ENCODE measurements around the gene ULBP1.

DNA sequence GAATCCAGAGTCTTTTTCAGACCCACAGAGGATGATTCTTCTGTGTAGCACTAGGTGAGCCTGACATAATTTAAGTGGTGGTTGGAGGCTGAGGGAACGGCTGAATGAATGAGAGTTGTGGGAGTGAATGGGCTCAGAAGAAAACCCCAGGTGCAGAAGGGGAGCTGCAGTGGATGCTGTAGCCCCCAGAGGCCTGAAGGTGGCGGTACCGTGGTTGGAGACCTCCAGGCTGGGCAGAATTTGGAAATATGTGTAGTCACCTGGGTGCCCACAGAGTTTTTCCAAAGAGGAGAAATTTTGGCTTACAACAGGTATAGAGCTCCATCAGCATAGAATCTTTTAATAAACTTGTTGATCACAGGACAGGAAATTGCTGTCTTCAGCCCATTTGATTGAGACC lies 34.3 kb upstream of the ULBP1 start:
- TF ChIP-seq, protein P1, sequence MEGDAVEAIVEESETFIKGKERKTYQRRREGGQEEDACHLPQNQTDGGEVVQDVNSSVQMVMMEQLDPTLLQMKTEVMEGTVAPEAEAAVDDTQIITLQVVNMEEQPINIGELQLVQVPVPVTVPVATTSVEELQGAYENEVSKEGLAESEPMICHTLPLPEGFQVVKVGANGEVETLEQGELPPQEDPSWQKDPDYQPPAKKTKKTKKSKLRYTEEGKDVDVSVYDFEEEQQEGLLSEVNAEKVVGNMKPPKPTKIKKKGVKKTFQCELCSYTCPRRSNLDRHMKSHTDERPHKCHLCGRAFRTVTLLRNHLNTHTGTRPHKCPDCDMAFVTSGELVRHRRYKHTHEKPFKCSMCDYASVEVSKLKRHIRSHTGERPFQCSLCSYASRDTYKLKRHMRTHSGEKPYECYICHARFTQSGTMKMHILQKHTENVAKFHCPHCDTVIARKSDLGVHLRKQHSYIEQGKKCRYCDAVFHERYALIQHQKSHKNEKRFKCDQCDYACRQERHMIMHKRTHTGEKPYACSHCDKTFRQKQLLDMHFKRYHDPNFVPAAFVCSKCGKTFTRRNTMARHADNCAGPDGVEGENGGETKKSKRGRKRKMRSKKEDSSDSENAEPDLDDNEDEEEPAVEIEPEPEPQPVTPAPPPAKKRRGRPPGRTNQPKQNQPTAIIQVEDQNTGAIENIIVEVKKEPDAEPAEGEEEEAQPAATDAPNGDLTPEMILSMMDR (conservative IDR thresholded peaks at IDR 0.05), result peak; percentile 26
- no peak for TF ChIP-seq ZFX (IDR thresholded peaks at IDR 0.05)
